Measurements from ENCODE around the gene INSIG1. TPM values are rescaled to one million over a fixed set of nuclear protein-coding genes. Genes with fewer than 3 reads are reported as not detected.

The INSIG1 gene
- total and polyA plus RNA-seq, 4 donors = 54.2 to 264 (median 119) TPM

DNA sequence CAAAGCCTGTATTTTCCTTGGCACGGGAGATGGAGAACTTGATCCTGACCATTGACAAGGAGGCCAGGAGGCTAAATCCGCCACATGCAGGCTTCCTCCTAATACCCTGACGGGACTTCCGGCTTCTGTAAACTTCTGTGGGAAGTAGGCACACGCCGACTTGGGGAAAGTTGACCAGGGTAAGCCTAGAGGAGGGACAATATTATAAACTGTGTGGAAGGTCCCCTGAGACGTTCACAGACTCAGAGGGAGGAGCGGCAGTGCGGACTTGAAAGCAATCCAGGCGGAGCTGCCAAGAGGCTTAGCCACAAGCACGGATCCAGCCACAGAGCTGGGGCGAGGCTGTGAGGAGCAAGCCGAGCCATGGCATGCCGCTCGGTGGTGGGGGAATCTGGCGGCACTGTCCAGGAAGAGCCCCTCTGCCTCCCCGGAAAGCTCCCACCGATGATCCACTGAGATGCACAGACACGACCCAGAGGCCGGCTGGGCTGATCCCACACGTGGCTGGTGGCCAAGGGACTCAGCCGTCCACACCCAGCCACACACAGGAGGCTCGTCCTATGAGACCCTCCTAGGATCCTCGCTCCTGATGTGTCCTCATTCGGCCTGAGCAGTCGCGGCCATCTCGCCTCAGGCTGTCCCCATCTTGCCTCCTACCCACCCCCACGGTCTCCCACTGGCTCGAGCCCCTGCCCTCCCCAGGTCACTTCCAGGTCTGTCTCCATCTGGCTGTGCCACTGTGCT is 40.0 kb upstream of the INSIG1 start:
- DNase-seq (peak in 1 of 3 donors; percentile 31), ATAC-seq (ENCODE audit: insufficient read depth, low FRiP score) (no peak)
- WGBS, 2 donors = 76 to 87% methylated on average over 29 to 30 of the region's 30 CpGs
- Histone ChIP-seq H3K4me1 (ENCODE audit: control insufficient read depth in 5 of 5, insufficient read depth in 5 of 5, low read length in 5 of 5) (peaks cover 0 to 4% (median 0%) of the 10 kb centered on the region in 5 donors), H3K27me3 (ENCODE audit: control insufficient read depth in 3 of 3, insufficient read depth in 3 of 3, low read length in 2 of 3) (no peaks in the 10 kb centered on the region), H3K36me3 (ENCODE audit: control insufficient read depth in 4 of 4, insufficient read depth in 4 of 4, low read length in 4 of 4) (no peaks in the 10 kb centered on the region), H3K9ac (ENCODE audit: insufficient read depth in 1 of 2, low read length in 2 of 2) (no peak overlapping the region), H3K27ac (ENCODE audit: low read depth in 1 of 2, low read length in 1 of 2) (peak overlapping the region; percentile 17 to 28), H3K4me3 (no peak overlapping the region), H3K9me3 (ENCODE audit: control insufficient read depth in 4 of 4, insufficient read depth in 3 of 4, low read length in 3 of 4) (peaks cover 0 to 2% (median 0%) of the 10 kb centered on the region in 4 donors)
- no peak for TF ChIP-seq CTCF (IDR thresholded peaks at IDR 0.05; ENCODE audit: control extremely low read depth, extremely low read depth)

DNA sequence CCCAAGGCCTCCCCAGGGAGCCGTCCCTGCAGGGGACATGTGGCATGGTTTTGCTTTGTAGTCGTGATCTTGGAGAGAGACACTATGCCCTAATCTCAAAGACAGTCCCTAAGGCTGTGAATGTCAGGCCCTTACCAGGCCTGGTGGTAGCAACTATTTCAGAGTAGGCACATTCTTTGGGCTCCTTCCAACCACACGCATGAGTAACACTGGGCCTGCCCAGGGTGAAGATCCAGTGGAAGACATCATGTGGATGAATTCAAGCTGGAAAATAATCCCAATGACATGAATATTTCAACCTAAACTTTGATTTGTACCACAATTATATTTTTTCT is 39.5 kb upstream of the INSIG1 start:
- Histone ChIP-seq H3K27me3 (ENCODE audit: control insufficient read depth in 3 of 3, insufficient read depth in 3 of 3, low read length in 2 of 3) (no peaks in the 10 kb centered on the region), H3K4me1 (ENCODE audit: control insufficient read depth in 5 of 5, insufficient read depth in 5 of 5, low read length in 5 of 5) (peaks cover 0 to 4% (median 0%) of the 10 kb centered on the region in 5 donors), H3K9me3 (ENCODE audit: control insufficient read depth in 4 of 4, insufficient read depth in 3 of 4, low read length in 3 of 4) (peaks cover 0 to 2% (median 0%) of the 10 kb centered on the region in 4 donors), H3K36me3 (ENCODE audit: control insufficient read depth in 4 of 4, insufficient read depth in 4 of 4, low read length in 4 of 4) (no peaks in the 10 kb centered on the region), H3K27ac (ENCODE audit: low read depth in 1 of 2, low read length in 1 of 2) (peak overlapping the region in 1 of 2 donors; percentile 17), H3K9ac (ENCODE audit: insufficient read depth in 1 of 2, low read length in 2 of 2) (no peak overlapping the region), H3K4me3 (no peak overlapping the region)
- WGBS, 2 donors = 52 to 70% methylated on average over 3 of the region's 3 CpGs
- no peak for TF ChIP-seq CTCF (IDR thresholded peaks at IDR 0.05; ENCODE audit: control extremely low read depth, extremely low read depth)
- no peak for DNase-seq
- no peak for ATAC-seq (ENCODE audit: insufficient read depth, low FRiP score)

- Histone ChIP-seq H3K36me3 (ENCODE audit: control insufficient read depth in 4 of 4, insufficient read depth in 4 of 4, low read length in 4 of 4) (no peaks in the 10 kb centered on the region), H3K27ac (ENCODE audit: low read depth in 1 of 2, low read length in 1 of 2) (no peak overlapping the region), H3K27me3 (ENCODE audit: control insufficient read depth in 3 of 3, insufficient read depth in 3 of 3, low read length in 2 of 3) (peaks cover 0 to 7% (median 0%) of the 10 kb centered on the region in 3 donors), H3K4me3 (no peak overlapping the region), H3K9me3 (ENCODE audit: control insufficient read depth in 4 of 4, insufficient read depth in 3 of 4, low read length in 3 of 4) (peaks cover 0 to 2% (median 0%) of the 10 kb centered on the region in 4 donors), H3K4me1 (ENCODE audit: control insufficient read depth in 5 of 5, insufficient read depth in 5 of 5, low read length in 5 of 5) (peaks cover 0 to 4% (median 0%) of the 10 kb centered on the region in 5 donors), H3K9ac (ENCODE audit: insufficient read depth in 1 of 2, low read length in 2 of 2) (no peak overlapping the region)
- ATAC-seq (ENCODE audit: insufficient read depth, low FRiP score) = no peak
- WGBS, 2 donors = 77 to 87% methylated on average over 13 of the region's 13 CpGs
- no peak for TF ChIP-seq CTCF (IDR thresholded peaks at IDR 0.05; ENCODE audit: control extremely low read depth, extremely low read depth)
- DNase-seq = no peak
Measured at GRCh38 chr7:155259866-155260497, 37.7 kb upstream of the INSIG1 start.
